ENCODE data around the gene PITPNB.

DNA sequence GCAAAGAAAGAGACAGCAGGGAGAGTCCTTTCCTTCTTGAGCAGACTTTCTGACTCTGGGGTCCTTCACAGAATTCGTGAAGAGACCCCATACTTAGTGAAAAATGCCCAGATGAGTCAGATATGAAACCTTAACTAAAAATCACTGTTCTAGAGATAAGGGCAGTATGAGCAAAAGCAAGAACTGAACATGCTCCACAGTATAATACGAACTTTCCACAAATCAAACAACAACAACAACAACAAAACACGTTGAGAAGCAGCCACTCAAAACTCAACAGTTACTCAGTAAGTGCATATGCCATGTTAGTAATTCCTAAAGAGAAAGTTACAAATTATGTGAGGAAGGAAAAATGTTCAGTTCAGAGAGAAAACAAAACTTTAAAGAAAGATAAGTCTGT, 44.3 kb downstream of the PITPNB start:
- TF ChIP-seq, protein P1, sequence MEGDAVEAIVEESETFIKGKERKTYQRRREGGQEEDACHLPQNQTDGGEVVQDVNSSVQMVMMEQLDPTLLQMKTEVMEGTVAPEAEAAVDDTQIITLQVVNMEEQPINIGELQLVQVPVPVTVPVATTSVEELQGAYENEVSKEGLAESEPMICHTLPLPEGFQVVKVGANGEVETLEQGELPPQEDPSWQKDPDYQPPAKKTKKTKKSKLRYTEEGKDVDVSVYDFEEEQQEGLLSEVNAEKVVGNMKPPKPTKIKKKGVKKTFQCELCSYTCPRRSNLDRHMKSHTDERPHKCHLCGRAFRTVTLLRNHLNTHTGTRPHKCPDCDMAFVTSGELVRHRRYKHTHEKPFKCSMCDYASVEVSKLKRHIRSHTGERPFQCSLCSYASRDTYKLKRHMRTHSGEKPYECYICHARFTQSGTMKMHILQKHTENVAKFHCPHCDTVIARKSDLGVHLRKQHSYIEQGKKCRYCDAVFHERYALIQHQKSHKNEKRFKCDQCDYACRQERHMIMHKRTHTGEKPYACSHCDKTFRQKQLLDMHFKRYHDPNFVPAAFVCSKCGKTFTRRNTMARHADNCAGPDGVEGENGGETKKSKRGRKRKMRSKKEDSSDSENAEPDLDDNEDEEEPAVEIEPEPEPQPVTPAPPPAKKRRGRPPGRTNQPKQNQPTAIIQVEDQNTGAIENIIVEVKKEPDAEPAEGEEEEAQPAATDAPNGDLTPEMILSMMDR (conservative IDR thresholded peaks at IDR 0.05; ENCODE audit: low read depth, low read length) = no peak
- no peak for TF ChIP-seq EZH2 (IDR thresholded peaks at IDR 0.05; ENCODE audit: borderline replicate concordance, low read depth, low read length, poor library complexity, severe bottlenecking)
